GM18519 (cell line): ENCODE results near the gene MYEOV.

Experiments
- ATAC-seq: cut with Tn5 transposase; IDR thresholded peaks from one replicate; pipeline ENCODE4 v1.9.1; 2021; ENCODE audit warnings: mild to moderate bottlenecking, moderate library complexity; ENCODE audit not compliant: unreplicated experiment, low FRiP score

MYEOV gene

DNA sequence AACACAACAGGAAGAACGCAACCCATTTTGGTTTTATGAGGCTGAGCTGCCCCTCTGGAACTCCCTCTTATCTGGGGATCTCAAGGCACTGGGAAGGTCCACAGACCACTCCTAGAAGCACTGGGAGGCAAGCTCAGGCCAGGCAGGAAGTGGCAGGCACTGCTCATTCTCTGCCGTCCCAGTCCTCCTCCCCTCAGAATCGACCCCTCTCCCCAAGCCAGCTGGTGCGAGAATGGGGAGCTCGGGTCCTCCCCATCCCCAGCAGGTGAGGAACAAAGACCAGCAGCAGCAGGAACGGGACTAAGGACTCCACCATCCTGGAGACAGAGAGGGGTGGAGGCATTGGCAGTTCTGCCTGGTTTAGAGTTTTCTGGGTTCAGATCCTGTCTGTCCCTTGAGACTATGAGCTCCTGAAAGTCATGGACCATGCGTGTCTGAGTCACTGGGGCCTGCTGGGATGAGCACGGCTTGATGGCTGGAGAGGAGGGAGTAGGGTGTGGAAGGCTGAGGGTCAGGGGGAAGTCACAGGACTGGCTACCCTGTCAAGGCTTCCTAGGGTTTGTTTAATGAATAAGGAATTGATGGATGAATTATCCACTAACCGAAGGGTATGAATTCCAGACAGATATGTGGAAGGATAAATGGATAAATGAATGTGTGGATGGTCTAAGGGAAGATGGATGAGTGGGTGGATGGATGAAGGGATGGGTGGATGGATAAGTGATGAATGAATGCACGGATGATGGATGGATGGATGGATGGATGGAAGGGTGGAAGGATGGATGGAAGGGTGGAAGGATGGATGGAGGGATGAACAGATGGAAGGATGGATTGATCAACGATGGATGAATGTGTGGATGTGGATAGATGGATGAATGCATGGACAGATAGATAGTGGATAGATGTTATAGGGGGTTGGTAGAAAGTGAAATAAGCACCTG lies 6.4 kb downstream of the MYEOV start:
- ATAC-seq = no peak

DNA sequence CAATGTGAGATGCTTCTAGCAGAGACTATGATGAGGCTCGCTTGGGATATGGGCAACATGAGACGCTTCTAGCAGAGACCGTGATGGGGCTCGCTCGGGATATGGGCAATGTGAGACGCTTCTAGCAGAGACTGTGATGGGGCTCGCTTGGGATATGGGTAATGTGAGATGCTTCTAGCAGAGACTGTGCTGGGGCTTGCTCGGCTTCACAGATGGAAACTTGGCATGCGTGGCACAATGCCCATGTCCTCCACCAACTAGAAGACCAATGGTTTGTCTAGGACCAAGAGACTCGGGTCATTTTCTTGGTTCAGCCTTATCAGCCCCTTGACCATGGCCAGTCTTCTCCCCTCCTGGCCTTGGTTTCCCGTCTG lies 7.1 kb downstream of the MYEOV start:
- no peak for ATAC-seq

DNA sequence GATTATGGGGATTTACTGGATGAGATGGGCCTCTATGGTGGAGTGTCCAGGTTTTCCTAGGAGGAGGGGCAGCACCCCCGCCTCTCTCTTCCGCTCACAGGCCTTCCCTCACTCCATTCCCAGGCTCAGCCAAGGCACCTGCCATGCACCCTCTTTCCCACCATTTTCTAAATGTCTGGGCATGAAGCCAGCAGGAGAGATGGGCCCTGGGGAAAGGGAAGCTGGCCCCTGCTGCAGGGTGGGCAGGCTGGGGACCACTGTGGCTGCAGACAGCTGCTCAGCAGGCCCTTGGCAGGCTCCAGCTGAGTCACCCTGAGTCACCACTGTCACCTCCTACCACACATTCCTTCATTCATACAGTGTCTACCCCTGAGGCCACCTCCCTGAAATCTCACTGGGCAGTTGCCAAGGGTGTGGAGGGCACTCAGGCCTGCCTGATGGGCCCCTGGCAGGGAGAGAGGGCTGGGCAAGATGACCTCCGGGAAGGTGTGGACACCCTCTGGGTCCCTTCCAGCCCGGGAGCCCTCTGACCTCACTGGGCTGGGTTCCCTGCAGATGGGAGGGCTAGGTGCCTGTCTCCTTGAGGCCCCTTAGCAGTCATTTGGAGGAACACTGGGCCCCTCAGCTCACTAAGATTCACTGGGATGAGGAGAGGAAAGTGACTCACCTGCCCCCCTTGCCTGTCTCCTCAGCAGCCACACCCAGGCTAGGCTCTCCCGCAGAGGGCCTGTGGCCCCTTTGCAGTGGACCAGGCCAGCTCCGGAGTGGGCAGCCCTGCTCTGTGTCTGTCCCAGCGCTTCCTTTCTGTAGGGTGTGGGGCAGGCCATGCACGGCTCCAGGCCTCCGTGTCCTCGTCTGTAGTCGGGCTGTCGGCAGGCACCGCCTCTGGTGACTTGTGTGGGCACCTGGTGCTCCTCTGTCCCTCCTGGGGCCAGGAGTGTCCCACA lies 7.8 kb downstream of the MYEOV start:
- no peak for ATAC-seq

DNA sequence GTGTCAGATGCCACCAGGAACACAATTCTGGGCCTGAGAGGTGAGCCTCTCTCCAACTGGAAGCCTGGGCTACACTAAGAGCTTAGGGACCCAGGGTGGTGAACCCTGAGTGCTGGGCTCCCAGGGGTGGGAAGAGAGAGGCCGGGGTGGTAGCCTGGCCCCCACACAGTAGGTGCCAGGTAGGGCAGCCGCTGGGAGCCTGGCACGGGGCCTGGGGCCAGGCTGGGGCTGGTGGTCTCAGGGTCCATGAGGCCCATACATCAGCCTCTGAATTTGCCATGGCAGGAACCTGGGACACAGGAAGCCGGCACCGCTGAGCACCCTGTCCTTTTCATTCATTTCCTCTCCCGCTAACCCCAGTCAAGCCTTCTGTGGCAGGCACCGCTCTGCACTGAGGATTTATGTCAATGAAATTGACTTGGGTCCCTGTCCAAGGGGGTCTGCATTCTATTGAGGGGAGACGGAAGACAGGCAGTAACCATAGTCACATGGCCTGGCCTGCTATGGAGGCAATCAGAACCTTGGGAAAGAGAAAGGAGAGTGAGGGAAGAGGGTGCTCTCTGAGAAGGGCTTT lies 8.6 kb downstream of the MYEOV start:
- ATAC-seq = no peak

DNA sequence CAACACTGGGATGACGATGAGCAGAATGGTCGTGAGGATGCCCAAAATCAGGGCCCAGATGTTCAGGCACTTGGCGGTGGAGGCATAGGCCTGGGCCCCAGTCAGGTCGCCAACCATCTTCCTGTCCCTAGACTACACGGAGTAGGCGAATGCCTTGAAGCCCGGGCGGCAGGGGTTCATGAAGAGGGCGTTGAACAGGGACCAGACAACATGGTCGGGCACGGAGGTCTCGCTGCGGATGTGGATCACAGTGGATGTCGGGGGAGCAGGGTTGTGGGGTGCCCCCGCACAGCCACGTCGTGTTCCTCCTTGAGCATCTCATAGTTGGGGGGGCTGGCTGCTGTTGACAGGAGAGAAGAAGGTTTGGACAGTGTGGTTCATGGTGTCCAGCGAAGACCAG lies 9.5 kb downstream of the MYEOV start:
- ATAC-seq = no peak

DNA sequence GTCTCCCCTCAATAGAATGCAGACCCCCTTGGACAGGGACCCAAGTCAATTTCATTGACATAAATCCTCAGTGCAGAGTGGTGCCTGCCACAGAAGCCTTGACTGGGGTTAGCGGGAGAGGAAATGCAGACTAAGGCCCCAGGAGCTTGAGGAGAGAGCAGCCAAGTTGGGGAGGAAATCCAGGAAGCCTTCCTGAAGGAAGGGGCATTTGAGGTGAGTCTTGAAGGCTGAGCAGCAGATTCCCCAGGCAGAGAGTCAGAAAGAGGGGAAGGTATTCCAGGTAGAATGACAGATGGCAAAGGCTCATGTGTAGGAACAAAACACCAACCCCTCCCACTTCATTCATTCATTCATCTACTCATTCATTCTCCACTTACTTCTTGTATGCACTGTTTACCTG lies 10.3 kb downstream of the MYEOV start:
- ATAC-seq = no peak

DNA sequence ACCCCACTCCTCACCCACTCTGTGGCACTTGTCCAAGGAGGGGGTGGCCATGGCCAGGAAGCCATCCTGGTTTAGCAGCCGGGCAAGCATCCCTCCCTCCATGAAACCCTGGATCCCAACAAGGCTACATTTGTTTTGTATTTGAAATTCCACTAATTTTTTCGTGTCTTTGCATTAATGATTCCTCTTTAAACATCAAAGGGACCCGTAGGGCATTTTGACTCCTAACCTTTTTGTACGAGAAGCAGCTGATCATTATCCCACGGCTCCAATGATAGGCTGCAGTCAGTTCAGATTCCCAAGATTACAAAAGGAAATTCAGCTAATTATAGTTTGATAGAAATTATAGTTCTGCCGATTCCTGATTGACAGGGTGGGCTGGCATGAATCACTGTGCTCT lies 10.7 kb downstream of the MYEOV start:
- no peak for ATAC-seq

DNA sequence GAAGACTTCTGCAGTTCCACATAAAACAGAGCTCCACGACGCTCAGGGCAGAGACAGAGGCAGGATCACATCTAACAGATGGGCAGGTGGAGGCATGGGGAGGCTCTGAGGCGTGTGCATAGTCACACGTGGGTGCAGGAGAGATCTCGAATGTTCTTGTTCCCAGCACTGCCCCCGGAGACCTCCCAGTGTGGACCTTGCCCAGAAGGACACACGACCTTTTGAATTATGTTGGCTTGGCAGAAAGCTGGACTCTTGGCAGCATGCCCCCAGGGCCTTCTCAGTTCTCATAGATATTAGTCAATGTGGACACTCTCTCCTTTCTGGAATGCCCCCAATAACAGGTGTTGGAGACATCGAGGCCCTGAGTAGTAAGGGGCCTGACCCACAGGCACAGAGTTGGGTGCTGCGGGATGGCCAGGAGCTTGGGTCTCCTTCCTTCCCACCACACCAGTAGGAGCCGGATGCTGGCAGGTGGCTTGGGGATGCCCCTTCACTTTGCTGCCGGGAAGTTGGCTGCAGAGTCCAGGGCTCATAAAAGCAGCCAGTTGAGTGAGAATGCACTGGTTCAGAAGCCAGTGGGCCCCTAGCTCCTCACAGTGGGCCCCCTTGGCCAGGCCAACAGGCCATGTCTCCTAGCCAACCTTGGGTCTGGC lies 12.1 kb downstream of the MYEOV start:
- ATAC-seq = no peak

DNA sequence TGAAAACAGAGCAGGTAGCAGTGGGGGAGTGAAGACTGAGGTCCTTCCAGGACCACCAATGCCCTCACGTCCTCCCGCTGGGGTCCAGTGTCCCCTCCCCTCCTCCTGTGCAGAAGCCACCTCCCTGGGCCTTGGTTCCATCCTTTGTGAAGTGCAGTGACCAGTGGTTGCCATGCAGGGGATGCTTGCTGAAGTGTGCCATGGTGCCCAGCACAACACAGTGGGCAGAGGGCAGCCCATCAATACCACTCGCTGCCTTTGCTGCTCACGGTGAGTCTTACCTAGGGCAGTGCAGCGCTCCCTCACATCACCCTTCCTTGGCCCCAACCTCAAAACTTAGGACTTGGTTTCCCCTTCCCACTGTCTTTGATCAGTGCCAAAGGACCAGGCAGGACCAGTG lies 12.9 kb downstream of the MYEOV start:
- no peak for ATAC-seq

DNA sequence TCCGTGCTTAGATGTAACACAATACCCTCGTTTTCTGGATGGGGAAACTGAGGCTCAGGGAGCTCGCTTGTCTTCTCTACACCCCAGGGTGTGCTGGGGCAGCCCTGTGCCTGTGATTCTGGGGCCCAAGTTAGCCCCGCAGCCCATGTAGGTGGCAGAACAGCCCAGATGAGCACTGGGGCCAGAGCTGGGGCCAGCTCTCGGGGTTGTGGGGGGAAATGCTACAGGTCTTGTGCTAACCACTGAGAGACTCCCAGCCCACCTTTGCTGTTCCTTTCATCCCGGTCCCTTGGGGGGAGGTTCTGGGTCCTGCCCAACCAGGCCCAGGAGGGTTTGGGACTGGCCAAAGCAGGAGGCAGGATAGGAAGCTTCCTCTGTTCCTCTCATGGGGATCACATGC lies 13.5 kb downstream of the MYEOV start:
- ATAC-seq = no peak

DNA sequence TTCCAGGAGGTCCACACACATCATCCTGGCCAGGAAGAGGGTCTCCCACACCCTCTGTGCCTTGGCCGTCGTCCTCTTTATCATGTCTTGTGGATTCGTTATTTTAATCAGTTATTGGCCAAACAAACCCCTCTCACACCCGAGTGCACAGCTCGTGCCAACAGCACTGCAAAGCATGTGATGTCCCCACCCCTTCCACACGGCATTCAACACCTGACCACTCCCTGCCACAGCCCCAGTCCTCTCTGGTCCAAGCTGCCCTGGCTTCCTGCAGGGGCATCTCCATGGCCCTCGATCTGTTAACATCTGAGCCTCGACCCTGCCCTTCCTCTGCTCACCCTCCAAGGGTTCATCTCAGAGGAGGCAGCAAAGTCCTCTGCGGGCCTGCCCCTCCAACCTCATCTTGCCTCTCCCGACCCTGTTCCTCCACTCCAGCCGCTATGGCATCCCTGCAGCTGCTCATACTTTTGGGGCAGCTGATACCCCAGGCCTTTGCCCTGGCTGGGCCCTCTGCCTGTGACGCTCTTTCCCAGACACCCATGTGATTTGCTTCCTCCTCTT lies 14.0 kb downstream of the MYEOV start:
- no peak for ATAC-seq

DNA sequence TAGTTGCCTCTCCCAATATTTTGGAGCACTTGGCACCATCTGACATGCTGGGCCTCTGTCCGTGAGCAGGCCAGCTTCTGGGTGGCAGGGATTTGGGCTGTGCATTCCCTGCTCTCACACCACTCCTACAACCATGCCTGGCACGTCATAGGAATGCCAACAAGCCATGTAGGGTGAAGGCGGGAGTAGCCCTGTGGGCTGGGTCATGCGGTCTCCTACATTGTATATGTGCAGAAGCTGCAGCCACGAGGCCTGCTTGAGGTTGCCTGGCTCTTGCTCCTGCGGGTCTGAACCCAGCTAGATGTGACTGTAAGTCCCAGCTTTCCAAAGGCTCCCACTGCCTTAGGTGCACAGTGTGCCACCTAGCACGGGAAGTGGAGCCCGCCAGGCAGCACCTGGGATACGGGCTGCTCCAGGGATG lies 14.5 kb downstream of the MYEOV start:
- no peak for ATAC-seq

DNA sequence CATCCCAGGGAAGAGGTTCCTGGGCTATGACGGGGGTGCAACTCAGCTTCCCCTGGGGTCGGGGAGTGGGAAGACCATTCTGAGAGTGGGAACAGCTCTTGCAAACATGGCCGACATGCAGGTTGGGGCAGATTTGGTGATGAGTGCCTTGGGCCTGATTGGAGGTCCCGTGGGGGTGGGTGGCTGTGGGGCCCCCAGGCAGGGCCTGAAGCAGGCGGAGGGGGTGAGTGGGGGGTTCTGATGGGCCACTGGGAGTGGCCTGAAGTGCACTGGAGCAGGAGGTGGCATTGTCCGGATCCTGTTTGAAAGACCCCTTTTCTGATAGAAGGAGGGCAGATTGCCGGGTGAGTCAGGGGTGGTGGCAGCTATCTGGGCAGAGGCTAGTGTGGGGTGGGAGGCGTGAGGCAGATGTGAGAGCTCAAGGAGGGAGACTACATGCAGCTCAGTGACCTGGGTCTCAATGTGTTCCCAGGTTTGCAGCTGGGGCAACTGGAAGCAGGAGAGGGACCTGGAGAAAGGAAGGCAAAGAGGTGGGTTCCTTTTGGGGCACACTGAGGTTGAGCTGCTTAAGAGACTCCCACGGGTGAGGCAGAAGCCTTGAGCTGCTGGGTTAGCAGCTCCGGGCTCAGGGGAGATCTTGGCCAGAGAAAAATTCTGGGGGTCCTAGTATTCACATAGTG lies 15.1 kb downstream of the MYEOV start:
- ATAC-seq = no peak

DNA sequence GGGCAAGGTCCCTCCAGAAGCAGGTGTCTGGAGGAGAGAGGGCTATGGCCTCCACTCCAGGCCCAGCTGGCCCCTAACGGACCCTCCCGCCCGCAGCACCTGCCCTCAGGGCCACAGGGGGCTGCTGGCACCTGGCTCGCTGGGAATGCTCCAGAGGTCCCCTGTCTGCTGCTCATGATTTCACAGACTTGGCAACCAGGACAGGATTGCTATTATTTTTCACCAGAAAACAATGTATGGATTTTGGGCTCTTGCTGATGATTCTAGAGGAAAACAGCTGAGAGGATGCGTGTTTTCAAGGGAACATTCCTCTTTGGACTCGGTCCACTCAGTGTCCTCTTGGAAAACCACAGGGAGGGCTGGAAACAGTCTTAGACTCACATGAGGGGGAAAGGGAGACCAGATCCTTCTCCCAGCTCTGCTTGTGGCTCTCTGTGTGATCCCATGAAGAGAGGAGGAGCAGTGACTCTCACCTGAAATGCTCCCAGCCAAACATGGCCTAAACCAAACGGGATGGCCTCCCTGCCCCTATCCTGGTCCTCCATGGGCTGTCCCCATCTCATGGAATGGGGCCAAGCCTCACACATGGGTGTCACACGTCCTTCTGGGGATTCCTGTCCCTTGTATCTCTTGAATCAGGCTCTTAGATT lies 15.8 kb downstream of the MYEOV start:
- no peak for ATAC-seq

DNA sequence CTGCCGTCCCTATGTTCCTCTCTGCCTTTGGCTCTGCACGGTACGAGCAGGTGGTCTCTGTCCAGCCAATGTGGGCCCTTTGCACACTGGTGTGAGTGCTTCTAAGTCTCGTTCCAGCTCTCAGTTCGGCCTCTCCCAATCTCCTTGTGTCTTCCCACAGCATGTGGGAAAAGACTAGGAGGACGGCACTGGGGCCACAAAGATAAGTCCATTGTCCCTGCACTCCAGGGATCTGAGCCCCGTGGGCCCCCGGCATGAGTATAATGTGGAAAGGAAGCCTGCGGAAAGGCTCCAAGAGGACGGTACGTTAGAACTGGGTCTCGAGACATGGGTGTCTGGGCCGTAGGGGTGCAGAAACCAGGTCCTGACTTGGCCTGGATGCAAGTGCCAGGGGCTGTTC lies 16.4 kb downstream of the MYEOV start:
- ATAC-seq = no peak

DNA sequence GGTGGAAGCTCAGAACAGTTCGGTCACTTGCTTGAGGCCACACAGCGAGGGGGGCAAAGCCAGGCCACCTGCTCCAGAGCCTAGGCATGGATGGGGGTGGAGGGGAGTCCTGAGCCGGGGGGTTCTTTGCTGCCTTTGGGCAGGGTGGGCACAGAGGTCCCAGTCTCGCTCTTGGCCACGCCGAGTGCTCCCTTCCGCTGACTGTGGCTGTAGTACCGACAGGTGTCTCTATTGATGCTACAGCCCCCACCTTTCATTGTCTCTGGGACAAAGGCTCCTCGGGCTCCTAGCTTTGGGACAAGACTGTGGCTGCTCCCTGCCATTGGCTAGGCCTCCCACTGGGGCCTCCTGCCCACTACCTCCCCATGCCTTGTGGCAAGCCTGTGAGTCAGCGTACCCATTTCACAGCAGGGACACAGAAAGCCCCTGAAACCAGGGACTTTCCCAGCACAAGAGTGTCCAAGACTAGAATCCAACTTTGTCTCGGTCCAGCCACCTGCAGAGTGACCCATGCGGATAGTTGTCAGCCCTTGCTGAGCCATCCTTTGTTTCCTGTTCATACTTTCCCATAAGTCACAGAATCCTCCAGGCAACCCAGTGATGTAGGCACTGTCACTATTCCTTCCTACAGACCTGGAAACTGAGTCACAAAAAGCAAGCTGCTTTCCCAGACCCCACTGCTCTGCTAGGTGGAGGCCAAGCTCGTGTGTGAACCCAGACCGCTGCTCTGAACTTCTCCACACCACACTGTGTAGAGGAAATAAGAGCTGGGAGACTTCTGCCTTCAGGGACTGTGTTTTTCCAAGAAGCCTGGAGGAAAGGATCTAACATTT lies 17.2 kb downstream of the MYEOV start:
- ATAC-seq = no peak

DNA sequence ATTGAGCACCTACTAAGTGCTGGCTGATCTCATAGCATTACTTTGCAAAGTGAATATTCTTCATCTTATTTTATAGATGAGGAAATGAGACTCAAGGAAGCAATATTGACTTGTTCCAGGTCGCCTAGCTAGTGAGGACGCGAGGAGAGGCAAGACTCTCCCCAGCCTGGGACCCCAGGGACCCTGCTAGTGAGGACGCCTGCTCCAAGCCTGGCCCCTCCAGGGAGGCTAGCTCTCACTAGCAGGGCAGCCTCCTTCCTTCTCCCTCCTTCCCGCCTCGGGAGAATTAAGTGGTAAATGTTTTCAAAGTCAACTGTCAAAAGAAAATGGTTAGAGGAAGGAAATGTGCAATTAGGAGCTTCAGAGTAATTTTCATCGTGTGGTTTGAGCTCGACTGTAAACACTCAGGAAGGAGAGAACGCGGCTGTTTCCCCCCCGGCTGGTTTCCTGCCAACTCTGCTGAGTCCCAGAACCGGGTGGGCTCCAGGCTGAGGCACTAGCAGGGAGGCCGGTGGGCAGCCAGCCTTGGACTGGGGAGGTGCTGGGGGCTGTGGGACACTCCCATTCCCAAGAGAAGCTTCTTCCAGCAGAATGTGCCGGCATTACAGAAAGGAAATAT lies 17.9 kb downstream of the MYEOV start:
- no peak for ATAC-seq
